ENCODE measurements around the gene CSTB.

Gene CSTB

DNA sequence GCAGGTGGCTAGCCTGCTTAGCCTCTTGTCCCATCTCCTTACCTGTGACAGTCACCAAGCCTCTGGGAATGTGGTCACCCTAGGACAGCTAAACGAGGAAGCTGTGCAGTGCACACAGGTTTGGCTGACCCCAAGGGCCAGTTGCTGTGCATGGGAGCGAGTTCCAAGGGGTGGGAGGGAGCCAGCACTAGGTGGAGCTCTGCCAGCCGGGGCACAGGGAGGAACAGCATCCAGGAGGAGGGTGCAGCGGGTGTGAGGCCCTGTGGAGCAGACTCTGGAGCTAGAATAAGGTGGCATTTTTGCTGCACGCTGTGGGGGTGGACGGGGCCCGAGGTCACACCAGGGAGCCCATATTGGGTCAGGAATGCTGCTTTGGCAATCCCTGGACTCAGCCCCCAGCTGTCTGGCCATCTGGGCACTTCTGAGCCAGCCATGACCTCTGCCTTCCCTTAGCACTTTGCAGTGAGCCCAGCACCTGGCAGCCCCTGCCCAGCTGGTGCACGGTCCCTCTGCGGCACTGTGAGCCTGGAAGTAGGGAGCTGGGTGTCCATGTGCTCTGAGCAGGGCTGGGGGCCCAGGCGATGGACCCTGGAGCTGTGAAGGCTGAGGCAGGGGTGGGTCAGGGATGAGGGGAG, 48.5 kb downstream of the CSTB start:
- no peak for FAIRE-seq

DNA sequence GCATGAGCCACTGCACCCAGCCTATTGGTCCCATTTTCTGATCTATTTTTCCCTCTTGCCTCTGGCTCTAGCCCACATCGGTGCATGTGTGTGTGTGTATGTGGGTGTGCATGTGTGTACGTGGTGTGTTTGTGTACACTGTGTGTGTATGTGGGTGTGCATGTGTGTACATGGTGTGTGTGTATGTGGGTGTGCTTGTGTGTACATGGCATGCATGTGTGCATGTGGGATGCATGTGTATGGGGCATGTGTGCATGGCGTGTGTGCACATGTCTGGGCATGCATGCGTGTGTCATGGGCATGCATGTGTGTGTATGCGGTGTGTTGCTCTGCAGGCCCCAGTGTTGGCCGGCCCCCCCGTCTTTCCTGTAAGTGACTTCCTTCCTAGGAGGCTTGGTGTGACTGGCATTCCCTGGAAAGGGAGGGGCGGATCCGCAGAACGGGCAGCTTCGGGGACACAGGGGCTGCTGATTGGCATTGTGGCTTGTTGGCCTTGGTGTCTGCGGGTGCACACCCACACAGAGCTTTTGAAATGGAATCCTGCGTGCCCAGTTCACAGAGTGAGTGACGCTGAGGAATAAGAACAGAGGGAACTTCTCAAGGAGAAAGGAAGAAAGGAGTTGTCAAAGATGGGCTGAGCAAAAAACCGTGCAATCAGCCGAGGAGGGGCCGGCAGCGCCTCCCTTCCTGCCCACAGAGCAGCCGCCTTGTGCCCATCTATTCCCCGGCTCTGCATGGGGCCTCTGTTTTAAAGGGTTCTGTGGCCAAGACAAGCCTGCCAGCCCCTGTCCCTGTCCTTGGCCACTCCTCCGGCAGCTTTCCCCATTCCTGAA, 49.2 kb downstream of the CSTB start:
- no peak for FAIRE-seq

All from endometrium (tissue), 2 donors.